ENCODE results near the gene SNX2.

Gene SNX2, protein sequence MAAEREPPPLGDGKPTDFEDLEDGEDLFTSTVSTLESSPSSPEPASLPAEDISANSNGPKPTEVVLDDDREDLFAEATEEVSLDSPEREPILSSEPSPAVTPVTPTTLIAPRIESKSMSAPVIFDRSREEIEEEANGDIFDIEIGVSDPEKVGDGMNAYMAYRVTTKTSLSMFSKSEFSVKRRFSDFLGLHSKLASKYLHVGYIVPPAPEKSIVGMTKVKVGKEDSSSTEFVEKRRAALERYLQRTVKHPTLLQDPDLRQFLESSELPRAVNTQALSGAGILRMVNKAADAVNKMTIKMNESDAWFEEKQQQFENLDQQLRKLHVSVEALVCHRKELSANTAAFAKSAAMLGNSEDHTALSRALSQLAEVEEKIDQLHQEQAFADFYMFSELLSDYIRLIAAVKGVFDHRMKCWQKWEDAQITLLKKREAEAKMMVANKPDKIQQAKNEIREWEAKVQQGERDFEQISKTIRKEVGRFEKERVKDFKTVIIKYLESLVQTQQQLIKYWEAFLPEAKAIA

GRCh38 chr5:122774861-122775549, at the start of gene SNX2:
Gene SNX2, plus strand, starts transcription at chr5:122775080. Its CDS starts 24 bp downstream, at chr5:122775104.
- H3K4me3 ChIP-seq (ENCODE audit: low read depth, low read length), result peak within 1 kb of the TSS; percentile 93
- DNase-seq (ENCODE audit: low read depth), result peak; percentile 90
- TF ChIP-seq, protein P1, sequence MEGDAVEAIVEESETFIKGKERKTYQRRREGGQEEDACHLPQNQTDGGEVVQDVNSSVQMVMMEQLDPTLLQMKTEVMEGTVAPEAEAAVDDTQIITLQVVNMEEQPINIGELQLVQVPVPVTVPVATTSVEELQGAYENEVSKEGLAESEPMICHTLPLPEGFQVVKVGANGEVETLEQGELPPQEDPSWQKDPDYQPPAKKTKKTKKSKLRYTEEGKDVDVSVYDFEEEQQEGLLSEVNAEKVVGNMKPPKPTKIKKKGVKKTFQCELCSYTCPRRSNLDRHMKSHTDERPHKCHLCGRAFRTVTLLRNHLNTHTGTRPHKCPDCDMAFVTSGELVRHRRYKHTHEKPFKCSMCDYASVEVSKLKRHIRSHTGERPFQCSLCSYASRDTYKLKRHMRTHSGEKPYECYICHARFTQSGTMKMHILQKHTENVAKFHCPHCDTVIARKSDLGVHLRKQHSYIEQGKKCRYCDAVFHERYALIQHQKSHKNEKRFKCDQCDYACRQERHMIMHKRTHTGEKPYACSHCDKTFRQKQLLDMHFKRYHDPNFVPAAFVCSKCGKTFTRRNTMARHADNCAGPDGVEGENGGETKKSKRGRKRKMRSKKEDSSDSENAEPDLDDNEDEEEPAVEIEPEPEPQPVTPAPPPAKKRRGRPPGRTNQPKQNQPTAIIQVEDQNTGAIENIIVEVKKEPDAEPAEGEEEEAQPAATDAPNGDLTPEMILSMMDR (conservative IDR thresholded peaks at IDR 0.05; ENCODE audit: low read depth, low read length), result peak; percentile 28

DNA sequence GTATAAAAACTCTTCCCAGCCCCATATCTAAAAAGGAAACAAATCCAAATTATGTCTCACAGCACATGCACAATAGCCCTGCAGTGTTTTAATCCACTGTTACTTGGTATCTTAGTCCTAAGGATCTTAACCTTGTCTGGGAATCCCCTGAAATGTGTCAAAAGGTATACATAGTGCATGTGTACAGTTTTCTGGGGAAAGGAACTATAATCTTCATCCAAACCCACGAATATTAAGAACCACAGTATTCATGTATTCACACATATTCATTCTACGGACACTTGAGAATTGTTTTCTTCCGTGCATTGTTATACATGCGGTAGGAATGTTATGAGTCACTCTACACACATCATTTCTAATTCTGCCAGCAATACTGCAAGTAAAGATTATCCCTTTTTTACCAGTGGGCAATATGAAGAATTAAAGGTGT, 47.8 kb upstream of the SNX2 start:
- H3K4me3 ChIP-seq (ENCODE audit: low read depth, low read length), result no peak overlapping the region
- peak; percentile 76 for DNase-seq (ENCODE audit: low read depth)
- TF ChIP-seq, protein P1 (conservative IDR thresholded peaks at IDR 0.05; ENCODE audit: low read depth, low read length), result no peak

DNA sequence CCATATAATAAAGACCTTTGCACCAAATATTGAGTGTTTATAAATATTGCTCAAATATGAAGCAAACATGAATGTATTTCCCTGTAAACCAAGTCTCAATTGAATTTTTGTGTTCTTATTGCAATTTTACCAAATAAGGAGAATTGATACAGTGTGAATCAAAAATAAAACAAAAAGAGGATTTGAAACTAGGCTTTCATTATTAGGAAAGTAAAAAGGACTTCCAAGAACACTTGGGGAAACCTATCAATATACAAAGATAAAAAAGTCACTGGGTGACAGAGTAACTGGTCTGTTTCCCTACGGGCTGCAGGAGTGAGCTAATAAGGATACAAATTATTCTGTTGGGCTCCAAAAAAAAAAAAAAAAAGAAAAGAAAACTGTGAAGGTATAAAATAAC, 44.8 kb upstream of the SNX2 start:
- DNase-seq (ENCODE audit: low read depth), result no peak
- no peak overlapping the region for H3K4me3 ChIP-seq (ENCODE audit: low read depth, low read length)
- TF ChIP-seq, protein P1 (conservative IDR thresholded peaks at IDR 0.05; ENCODE audit: low read depth, low read length), result no peak

- TF ChIP-seq, protein P1 (conservative IDR thresholded peaks at IDR 0.05; ENCODE audit: low read depth, low read length), result no peak
- H3K4me3 ChIP-seq (ENCODE audit: low read depth, low read length), result no peak overlapping the region
- no peak for DNase-seq (ENCODE audit: low read depth)
These were observed 44.4 kb upstream of the SNX2 start for GRCh38 chr5:122730456-122730855.

DNA sequence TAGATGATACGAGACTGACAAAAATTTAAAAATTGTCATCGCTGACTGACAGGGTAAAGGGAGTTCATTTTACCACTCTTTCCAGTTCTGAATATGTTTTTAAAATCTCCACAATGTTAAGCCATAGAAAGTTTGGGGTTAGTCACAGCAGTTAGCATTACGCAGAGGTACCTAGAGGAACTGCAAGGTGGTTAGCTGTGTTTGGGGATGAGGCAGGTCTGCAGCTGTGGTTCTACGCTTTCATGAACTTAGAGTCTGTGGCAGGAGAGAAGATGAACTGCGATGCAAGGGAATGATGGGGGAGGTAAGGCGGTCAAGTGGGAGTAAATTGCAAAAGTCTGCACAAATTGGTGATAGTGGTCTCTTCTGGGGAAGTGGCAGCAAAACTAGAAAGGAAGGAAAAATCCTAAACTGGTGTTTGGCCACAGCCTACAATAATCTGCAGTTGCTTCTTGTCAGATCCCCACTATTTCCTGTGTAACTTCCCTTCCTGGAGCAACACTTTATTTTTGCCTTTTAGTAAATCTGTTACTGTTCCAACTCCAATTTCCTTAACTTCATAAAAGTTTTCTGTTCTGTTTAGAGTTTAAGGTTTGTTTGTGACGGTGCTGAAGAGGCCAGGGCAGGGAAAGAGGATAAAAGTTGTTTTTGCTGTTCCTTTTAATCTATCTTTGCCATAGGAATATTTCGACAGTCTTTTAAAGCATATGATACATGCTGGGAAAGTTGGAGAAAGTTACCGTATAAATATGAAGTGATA, 38.6 kb upstream of the SNX2 start:
- TF ChIP-seq, protein P1 (conservative IDR thresholded peaks at IDR 0.05; ENCODE audit: low read depth, low read length), result no peak
- no peak overlapping the region for H3K4me3 ChIP-seq (ENCODE audit: low read depth, low read length)
- peak; percentile 6 for DNase-seq (ENCODE audit: low read depth)

- TF ChIP-seq, protein P1 (conservative IDR thresholded peaks at IDR 0.05; ENCODE audit: low read depth, low read length), result no peak
- no peak overlapping the region for H3K4me3 ChIP-seq (ENCODE audit: low read depth, low read length)
- DNase-seq (ENCODE audit: low read depth), result no peak
These were observed 36.8 kb upstream of the SNX2 start for GRCh38 chr5:122738088-122738487.
